Measurements from ENCODE around the gene SHISAL1.
"Not testable (repeated sequence)": the region's sequence is repeated elsewhere in the genome, so short reads cannot be mapped to it uniquely, and the experiment has no call there.

Gene SHISAL1

GRCh38 chr22:44325718-44326490 lies 13.2 kb upstream of the SHISAL1 start:
- no peak for DNase-seq

GRCh38 chr22:44323140-44323790 lies 10.5 kb upstream of the SHISAL1 start:
- DNase-seq, result not testable (repeated sequence)

- DNase-seq, result no peak
Observed at GRCh38 chr22:44319685-44320084, 6.9 kb upstream of the SHISAL1 start.

- DNase-seq, result no peak
Observed at GRCh38 chr22:44318751-44319150, 6.0 kb upstream of the SHISAL1 start.

- DNase-seq, result no peak
Observed at GRCh38 chr22:44317886-44318637, 5.3 kb upstream of the SHISAL1 start.

GRCh38 chr22:44317123-44317444 lies 4.3 kb upstream of the SHISAL1 start:
- no peak for DNase-seq

GRCh38 chr22:44316393-44317122 lies 3.8 kb upstream of the SHISAL1 start:
- no peak for DNase-seq

- DNase-seq, result no peak
Observed at GRCh38 chr22:44314425-44315067, 1.8 kb upstream of the SHISAL1 start.

GRCh38 chr22:44313385-44314006 lies 745 bp upstream of the SHISAL1 start:
- DNase-seq, result no peak

- DNase-seq, result no peak
Observed at GRCh38 chr22:44311855-44312170, 938 bp downstream of the SHISAL1 start.

- no peak for DNase-seq
Observed at GRCh38 chr22:44311104-44311854, 1.5 kb downstream of the SHISAL1 start.

- DNase-seq, result no peak
Observed at GRCh38 chr22:44309647-44310046, 3.1 kb downstream of the SHISAL1 start.

- DNase-seq, result peak; percentile 48
Observed at GRCh38 chr22:44309137-44309536, 3.6 kb downstream of the SHISAL1 start.

GRCh38 chr22:44307509-44308169 lies 5.1 kb downstream of the SHISAL1 start:
- DNase-seq, result no peak

GRCh38 chr22:44305888-44306287 lies 6.9 kb downstream of the SHISAL1 start:
- no peak for DNase-seq

- no peak for DNase-seq
Observed at GRCh38 chr22:44305455-44305854, 7.3 kb downstream of the SHISAL1 start.

GRCh38 chr22:44304911-44305310 lies 7.8 kb downstream of the SHISAL1 start:
- DNase-seq, result no peak

GRCh38 chr22:44304354-44304753 lies 8.4 kb downstream of the SHISAL1 start:
- no peak for DNase-seq

- not testable (repeated sequence) for DNase-seq
Observed at GRCh38 chr22:44302363-44302762, 10.4 kb downstream of the SHISAL1 start.

GRCh38 chr22:44301039-44301438 lies 11.7 kb downstream of the SHISAL1 start:
- no peak for DNase-seq

GRCh38 chr22:44299124-44299523 lies 13.6 kb downstream of the SHISAL1 start:
- DNase-seq, result no peak
